Gastrocnemius medialis (tissue), 4 donors: ENCODE data around the gene PROM2.

Source experiments
- POLR2A ChIP-seq, 2 donors: fragments of 450-650 bp; IDR thresholded peaks; one replicate each; pipeline ENCODE4 v1.6.1; 2017; ENCODE audit warnings: antibody characterized with exemption in 2 of 2, mild to moderate bottlenecking in 2 of 2, moderate library complexity in 2 of 2
- TF ChIP-seq, protein P1 (sequence below), 5 experiments: fragments of 450-650 bp in 3 of 5; fragments of 200-600 bp in 2 of 5; sonication (generic) in 2 of 5; IDR thresholded peaks in 4 of 5; conservative IDR thresholded peaks in 1 of 5; 1 replicate in 4 of 5; 2 replicates in 1 of 5; pipeline ENCODE4 v1.5.1; 2016 to 2019; ENCODE audit warnings: antibody characterized with exemption in 5 of 5, mild to moderate bottlenecking in 3 of 5, moderate library complexity in 3 of 5

DNA sequence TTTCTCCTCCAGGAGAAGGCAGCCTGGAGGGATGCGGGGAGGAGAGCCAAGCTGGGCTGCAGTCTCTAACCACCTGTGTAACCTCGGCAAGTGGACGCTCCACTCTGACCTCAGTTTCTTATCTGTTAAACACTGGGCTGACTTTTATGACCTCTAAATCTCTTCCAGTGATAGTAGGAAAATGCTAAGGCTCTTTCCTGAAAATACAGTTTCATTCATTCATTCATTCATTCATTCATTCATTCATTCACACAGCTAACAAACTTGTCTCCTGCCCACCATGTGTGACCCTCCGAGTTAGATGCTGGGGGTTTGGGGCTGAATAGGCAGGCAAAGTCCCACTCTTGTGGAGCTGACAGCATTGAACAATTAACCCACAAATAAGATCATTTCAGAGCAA lies 9.3 kb downstream of the PROM2 start:
- TF ChIP-seq, protein P1, sequence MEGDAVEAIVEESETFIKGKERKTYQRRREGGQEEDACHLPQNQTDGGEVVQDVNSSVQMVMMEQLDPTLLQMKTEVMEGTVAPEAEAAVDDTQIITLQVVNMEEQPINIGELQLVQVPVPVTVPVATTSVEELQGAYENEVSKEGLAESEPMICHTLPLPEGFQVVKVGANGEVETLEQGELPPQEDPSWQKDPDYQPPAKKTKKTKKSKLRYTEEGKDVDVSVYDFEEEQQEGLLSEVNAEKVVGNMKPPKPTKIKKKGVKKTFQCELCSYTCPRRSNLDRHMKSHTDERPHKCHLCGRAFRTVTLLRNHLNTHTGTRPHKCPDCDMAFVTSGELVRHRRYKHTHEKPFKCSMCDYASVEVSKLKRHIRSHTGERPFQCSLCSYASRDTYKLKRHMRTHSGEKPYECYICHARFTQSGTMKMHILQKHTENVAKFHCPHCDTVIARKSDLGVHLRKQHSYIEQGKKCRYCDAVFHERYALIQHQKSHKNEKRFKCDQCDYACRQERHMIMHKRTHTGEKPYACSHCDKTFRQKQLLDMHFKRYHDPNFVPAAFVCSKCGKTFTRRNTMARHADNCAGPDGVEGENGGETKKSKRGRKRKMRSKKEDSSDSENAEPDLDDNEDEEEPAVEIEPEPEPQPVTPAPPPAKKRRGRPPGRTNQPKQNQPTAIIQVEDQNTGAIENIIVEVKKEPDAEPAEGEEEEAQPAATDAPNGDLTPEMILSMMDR (IDR thresholded peaks at IDR 0.05 in 4 of 5, conservative IDR thresholded peaks at IDR 0.05 in 1 of 5): no peak
- no peak for TF ChIP-seq POLR2A (IDR thresholded peaks at IDR 0.05)
